GM19351 (cell line): ENCODE data around the gene SELL.
"Not testable (repeated sequence)": the region's sequence is repeated elsewhere in the genome, so short reads cannot be mapped to it uniquely, and the experiment has no call there.

ENCODE experiments used
- ATAC-seq: cut with Tn5 transposase; IDR thresholded peaks from one replicate; pipeline ENCODE4 v1.9.1; 2021; ENCODE audit warnings: mild to moderate bottlenecking, moderate library complexity; ENCODE audit not compliant: unreplicated experiment

The SELL gene

DNA sequence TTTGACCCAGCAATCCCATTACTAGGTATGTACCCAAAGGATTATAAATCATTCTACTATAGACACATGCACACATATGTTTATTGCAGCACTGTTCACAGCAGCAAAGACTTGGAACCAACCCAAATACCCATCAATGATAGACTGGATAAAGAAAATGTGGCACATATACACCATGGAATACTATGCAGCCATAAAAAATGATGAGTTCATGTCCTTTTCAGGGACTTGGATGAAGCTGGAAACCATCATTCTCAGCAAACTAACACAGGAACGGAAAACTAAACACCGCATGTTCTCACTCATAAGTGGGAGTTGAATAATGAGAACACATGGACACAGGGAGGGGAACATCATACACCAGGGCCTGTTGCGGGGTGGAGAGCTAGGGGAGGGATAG, 41.2 kb downstream of the SELL start:
- not testable (repeated sequence) for ATAC-seq

- not testable (repeated sequence) for ATAC-seq
Measured at GRCh38 chr1:169667699-169668596, 43.5 kb downstream of the SELL start.

GRCh38 chr1:169667227-169667639, 44.2 kb downstream of the SELL start:
- not testable (repeated sequence) for ATAC-seq

DNA sequence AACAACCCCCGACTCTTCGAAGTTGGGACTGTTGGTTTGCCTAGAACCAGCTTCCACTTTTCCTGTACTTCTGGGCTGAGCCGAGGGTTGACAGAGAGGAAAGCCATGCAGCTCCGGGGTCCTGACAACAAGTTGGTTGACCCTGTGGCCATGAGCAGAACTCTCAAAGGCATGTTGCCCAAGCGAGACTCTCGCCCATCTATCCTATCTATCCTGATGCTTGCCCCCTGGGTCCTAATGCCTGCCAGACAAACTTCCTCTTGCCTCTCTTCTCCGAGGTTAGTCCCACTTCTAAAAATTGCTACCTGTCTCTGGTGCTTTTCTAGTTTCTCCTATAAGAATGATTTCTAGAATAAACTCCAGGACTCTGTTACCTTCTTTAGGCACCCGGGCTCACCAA, 48.7 kb downstream of the SELL start:
- ATAC-seq, result not testable (repeated sequence)

DNA sequence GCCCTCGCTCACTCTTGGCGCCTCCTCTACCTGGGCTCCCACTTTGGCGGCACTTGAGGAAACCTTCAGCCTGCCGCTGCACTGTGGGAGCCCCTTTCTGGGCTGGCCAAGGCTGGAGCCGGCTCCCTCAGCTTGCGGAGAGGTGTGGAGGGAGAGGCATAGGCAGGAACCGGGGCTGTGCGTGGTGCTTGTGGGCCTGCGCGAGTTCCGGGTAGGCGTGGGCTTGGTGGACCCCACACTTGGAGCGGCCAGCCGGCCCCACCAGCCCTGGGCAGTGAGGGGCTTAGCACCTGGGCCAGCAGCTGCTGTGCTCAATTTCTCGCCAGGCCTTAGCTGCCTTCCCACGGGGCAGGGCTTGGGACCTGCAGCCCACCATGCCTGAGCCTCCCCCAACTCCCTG, 50.4 kb downstream of the SELL start:
- not testable (repeated sequence) for ATAC-seq

DNA sequence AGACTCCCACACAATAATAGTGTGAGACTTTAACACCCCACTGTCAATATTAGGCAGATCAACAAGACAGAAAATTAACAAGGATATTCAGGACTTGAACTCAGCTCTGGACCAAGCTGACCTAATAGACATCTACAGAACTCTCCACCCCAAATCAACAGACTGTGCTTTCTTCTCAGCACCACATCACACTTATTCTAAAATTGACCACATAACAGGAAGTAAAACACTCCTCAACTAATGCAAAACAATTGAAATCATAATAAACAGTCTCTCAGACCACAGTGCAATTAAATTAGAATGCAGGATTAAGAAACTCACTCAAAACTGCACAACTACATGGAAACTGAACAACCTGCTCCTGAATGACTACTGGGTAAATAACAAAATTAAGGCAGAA, 52.6 kb downstream of the SELL start:
- not testable (repeated sequence) for ATAC-seq

- ATAC-seq, result no peak
Measured at GRCh38 chr1:169653873-169654272, 57.5 kb downstream of the SELL start.

DNA sequence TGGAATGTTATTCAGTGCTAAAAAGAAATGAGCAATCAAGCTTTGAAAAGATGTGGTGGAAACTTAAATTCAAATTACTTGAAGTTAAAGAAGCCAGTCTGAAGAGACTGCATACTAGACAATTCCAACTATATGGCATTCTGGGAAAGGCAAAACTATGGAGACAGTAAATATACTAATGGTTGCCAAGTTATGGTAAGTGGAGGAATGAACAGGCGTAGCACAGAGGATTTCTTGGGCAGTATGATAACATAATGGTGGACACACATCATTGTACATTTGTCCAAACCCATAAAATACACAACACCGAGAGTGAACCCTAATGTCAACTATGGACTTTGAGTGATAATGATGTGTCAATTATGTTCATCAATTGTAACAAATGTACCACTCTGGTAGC, 60.4 kb downstream of the SELL start:
- ATAC-seq, result no peak

- ATAC-seq, result no peak
Measured at GRCh38 chr1:169650551-169650950, 60.9 kb downstream of the SELL start.

DNA sequence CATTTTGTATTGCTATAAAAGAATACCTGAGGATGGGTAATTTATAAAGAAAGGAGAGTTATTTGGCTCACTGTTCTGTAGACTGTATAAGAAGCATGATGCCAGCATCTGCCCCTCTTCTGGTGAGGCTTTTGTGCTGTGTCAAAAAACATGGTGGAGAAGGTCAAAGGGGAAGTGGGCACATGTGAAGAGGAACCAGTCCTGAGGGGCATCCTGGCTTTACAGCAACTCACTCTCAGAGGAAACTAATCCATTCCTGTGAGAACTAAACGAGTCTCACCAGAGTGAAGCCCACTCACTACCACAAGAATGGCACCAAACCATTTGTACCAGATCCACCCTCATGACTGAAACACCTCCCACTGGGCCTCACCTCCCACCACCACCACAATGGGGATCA, 62.7 kb downstream of the SELL start:
- no peak for ATAC-seq

- ATAC-seq, result no peak
Measured at GRCh38 chr1:169648187-169648586, 63.2 kb downstream of the SELL start.

DNA sequence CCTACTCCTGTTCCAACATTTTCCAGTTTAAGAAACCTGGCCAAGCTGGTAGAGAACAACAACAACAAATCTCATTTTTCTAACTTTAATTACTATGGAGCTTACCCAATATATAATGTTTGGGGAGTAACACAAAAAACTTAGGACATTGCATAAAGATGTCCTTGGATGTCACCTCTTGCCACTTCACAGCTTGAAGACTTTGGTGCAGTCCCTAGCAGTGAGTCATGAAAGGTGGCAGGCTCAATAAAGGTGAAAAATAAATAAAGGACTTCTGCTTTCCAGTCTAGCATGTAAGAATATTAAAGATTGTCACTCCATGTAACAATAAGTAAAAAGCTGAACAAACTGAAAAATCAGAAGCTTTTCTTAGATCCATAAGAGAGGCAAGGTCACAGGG, 63.9 kb downstream of the SELL start:
- ATAC-seq, result no peak

DNA sequence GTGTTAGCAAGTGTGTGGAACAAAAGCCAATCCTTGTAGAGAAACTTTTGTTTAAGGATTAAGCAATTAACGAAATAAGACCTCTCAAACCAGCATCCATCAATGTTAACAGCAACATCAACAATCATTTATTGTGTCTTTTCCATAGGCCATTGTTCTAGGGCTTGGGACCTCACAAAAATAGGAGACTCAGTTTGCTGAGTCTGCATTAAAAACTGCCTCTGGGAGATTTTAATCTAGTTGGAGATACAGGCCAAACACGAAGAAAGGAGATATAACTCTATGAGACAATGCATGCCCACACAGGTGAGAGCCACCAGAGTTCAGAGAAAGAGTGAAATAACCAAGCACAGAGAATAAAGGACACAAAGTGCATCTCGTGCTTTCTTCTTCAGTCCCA, 67.1 kb downstream of the SELL start:
- no peak for ATAC-seq
